HepG2 (cell line): ENCODE results near the gene LRRC4C. TPM values are rescaled to one million over a fixed set of nuclear protein-coding genes. Genes with fewer than 3 reads are reported as not detected.

Experiments used
- ARNT ChIP-seq: fragments of 450-650 bp; IDR thresholded peaks from 2 replicates; pipeline ENCODE4 v1.6.1; 2017
- BRCA1 ChIP-seq: sonication (generic); formaldehyde crosslinking; IDR thresholded peaks from 2 replicates; pipeline ENCODE4 v1.4.0; 2020; ENCODE audit warnings: missing genetic modification reagents
- FOXC1 ChIP-seq: sonication (generic); formaldehyde crosslinking; IDR thresholded peaks from 2 replicates; pipeline ENCODE4 v1.8.0; 2022; ENCODE audit warnings: mild to moderate bottlenecking, missing genetic modification reagents, borderline replicate concordance
- GTF3A ChIP-seq: sonication (generic); formaldehyde crosslinking; conservative IDR thresholded peaks from 2 replicates; pipeline ENCODE4 v1.4.0; 2020; ENCODE audit warnings: mild to moderate bottlenecking, missing genetic modification reagents
- MED13 ChIP-seq: sonication (generic); formaldehyde crosslinking; IDR thresholded peaks from 2 replicates; pipeline ENCODE4 v1.5.0; 2020; ENCODE audit warnings: missing genetic modification reagents
- PHF20 ChIP-seq: sonication (generic); formaldehyde crosslinking; IDR thresholded peaks from 2 replicates; pipeline ENCODE4 v1.5.0; 2020; ENCODE audit warnings: mild to moderate bottlenecking, missing genetic modification reagents
- POLR2G ChIP-seq: fragments of 200-400 bp; formaldehyde crosslinking; IDR thresholded peaks from 2 replicates; pipeline ENCODE4 v1.6.1; 2018; ENCODE audit warnings: mild to moderate bottlenecking, low read depth, low read length, moderate library complexity
- RFXAP ChIP-seq: sonication (generic); formaldehyde crosslinking; IDR thresholded peaks from 2 replicates; pipeline ENCODE4 v1.4.0; 2020; ENCODE audit warnings: missing genetic modification reagents, borderline replicate concordance
- SATB2 ChIP-seq: sonication (generic); formaldehyde crosslinking; IDR thresholded peaks from 2 replicates; pipeline ENCODE4 v1.5.0; 2020; ENCODE audit warnings: missing genetic modification reagents
- SMAD1 ChIP-seq: sonication (generic); formaldehyde crosslinking; IDR thresholded peaks from 2 replicates; pipeline ENCODE4 v1.4.0; 2020; ENCODE audit warnings: missing genetic modification reagents, low read depth, mild to moderate bottlenecking, borderline replicate concordance
- SMAD3 ChIP-seq: sonication (generic); formaldehyde crosslinking; IDR thresholded peaks from 2 replicates; pipeline ENCODE4 v1.4.0; 2020; ENCODE audit warnings: missing genetic modification reagents
- SOX13 ChIP-seq, 3 experiments: fragments of 450-650 bp in 1 of 3; sonication (generic) in 1 of 3; formaldehyde crosslinking in 1 of 3; IDR thresholded peaks in 2 of 3; conservative IDR thresholded peaks in 1 of 3; 2 replicates each; pipeline versions ENCODE4 v1.5.0 to v1.6.1; 2016 to 2020; ENCODE audit warnings: antibody characterized with exemption in 1 of 3, mild to moderate bottlenecking in 1 of 3, missing compliant biosample characterization in 1 of 3, missing genetic modification reagents in 1 of 3, moderate library complexity in 1 of 3
- SRSF4 ChIP-seq: fragments of 200-400 bp; formaldehyde crosslinking; IDR thresholded peaks from one replicate; pipeline ENCODE4 v1.6.1; 2018; ENCODE audit warnings: mild to moderate bottlenecking, low read depth, low read length, moderate library complexity; ENCODE audit not compliant: poor library complexity, severe bottlenecking
- TFE3 ChIP-seq: IDR thresholded peaks from 2 replicates; pipeline ENCODE4 v1.6.1; 2016
- TRIM22 ChIP-seq: fragments of 450-650 bp; IDR thresholded peaks from 2 replicates; pipeline ENCODE4 v1.6.1; 2017
- ZBTB1 ChIP-seq: sonication (generic); formaldehyde crosslinking; IDR thresholded peaks from 2 replicates; pipeline ENCODE4 v1.4.0; 2020; ENCODE audit warnings: missing genetic modification reagents, borderline replicate concordance
- ZFP36 ChIP-seq: fragments of 150-350 bp; IDR thresholded peaks from 2 replicates; pipeline ENCODE4 v1.6.1; 2018; ENCODE audit warnings: borderline replicate concordance, low read length, low read depth; ENCODE audit not compliant: partially characterized antibody
- ZFP37 ChIP-seq: sonication (generic); formaldehyde crosslinking; IDR thresholded peaks from 2 replicates; pipeline ENCODE4 v1.4.0; 2020; ENCODE audit warnings: missing genetic modification reagents, borderline replicate concordance
- ZKSCAN1 ChIP-seq: fragments of 150-350 bp; IDR thresholded peaks from 2 replicates; pipeline ENCODE4 v1.6.1; 2014; ENCODE audit warnings: low read length
- ZNF260 ChIP-seq: sonication (generic); formaldehyde crosslinking; IDR thresholded peaks from 2 replicates; pipeline ENCODE4 v1.4.0; 2020; ENCODE audit warnings: missing genetic modification reagents, low read depth, mild to moderate bottlenecking, borderline replicate concordance
- ZNF414 ChIP-seq: sonication (generic); formaldehyde crosslinking; IDR thresholded peaks from 2 replicates; pipeline ENCODE4 v1.5.0; 2020; ENCODE audit warnings: missing genetic modification reagents
- ZNF580 ChIP-seq: IDR thresholded peaks from 2 replicates; pipeline ENCODE4 v1.6.1; 2016; ENCODE audit warnings: low read depth, borderline replicate concordance
- ZNF773 ChIP-seq: sonication (generic); formaldehyde crosslinking; IDR thresholded peaks from 2 replicates; pipeline ENCODE4 v1.4.0; 2020; ENCODE audit warnings: missing genetic modification reagents, borderline replicate concordance
- ZNF879 ChIP-seq: sonication (generic); formaldehyde crosslinking; IDR thresholded peaks from 2 replicates; pipeline ENCODE4 v1.8.1; 2023; ENCODE audit warnings: missing genetic modification reagents
- polyA plus RNA-seq, 8 experiments: library from polyadenylated mRNA; depleted of rRNA in 3 of 8; stranded (reverse) in 7 of 8; unstranded in 1 of 8; fragments of >200 nt; fragmentation: Illumina TruSeq in 4 of 8; extraction: Trizol in 4 of 8; gene quantifications; 2 replicates each; pipeline versions ENCODE4 v1.2.1 to v1.2.3, GENCODE V29; 2011 to 2016; ENCODE audit warnings: low read depth in 4 of 8, missing spikeins in 1 of 8, mixed read lengths in 1 of 8; ENCODE audit not compliant: insufficient read depth in 1 of 8
- total RNA-seq, 5 experiments: library from RNA; depleted of rRNA; stranded (reverse); fragments of >200 nt; fragmentation: Illumina TruSeq; extraction: Trizol; gene quantifications; 2 replicates each; pipeline ENCODE4 v1.2.3, GENCODE V29; 2016; ENCODE audit warnings: low read depth in 1 of 5

The LRRC4C gene
- total and polyA plus RNA-seq, 2 of the 13 experiments (the other 11 are each of a cell fraction or from before 2014, with no cell fraction given) = not detected

GRCh38 chr11:41189701-41190436, 269.6 kb downstream of the LRRC4C start (continued):
- TF ChIP-seq ZNF580 (CRISPR knock-in tag) (no peak), ZNF773 (CRISPR knock-in tag) (no peak), ARNT (no peak), ZNF414 (CRISPR knock-in tag) (no peak), ZNF879 (no peak), SOX13 (IDR thresholded peaks at IDR 0.05) (no peak), SOX13 (CRISPR knock-in tag; conservative IDR thresholded peaks at IDR 0.05 in 1 of 2, IDR thresholded peaks at IDR 0.05 in 1 of 2) (peak in 1 of 2 experiments; percentile 79; a peak in 2 of 4 replicates), TRIM22 (no peak), FOXC1 (CRISPR knock-in tag) (no peak), PHF20 (no peak), SRSF4 (no peak), ZKSCAN1 (no peak), GTF3A (no peak), BRCA1 (no peak), ZFP37 (CRISPR knock-in tag) (no peak), TFE3 (no peak), ZFP36 (no peak), SMAD1 (CRISPR knock-in tag) (no peak), MED13 (CRISPR knock-in tag) (no peak), SATB2 (CRISPR knock-in tag) (0 out of 2 replicates have a peak, but pooled peaks have one; percentile 64), ZBTB1 (CRISPR knock-in tag) (no peak), RFXAP (CRISPR knock-in tag) (no peak), ZNF260 (CRISPR knock-in tag) (no peak), POLR2G (no peak), SMAD3 (no peak)
